Measurements from ENCODE around the gene TAS2R40. TPM values are rescaled to one million over a fixed set of nuclear protein-coding genes. Genes with fewer than 3 reads are reported as not detected.

TAS2R40 gene
- total RNA-seq, 1 donor from 2014 or later, result not detected

- peak; percentile 44 for DNase-seq (ENCODE audit: low read depth)
- Histone ChIP-seq H3K36me3 (ENCODE audit: control insufficient read depth, insufficient read depth, low read length) (no peaks in the 10 kb centered on the region), H3K27me3 (ENCODE audit: control insufficient read depth, insufficient read depth, low read length) (no peaks in the 10 kb centered on the region), H3K4me3 (ENCODE audit: low read depth, low read length) (no peak overlapping the region)
- TF ChIP-seq CTCF (IDR thresholded peaks at IDR 0.05; ENCODE audit: insufficient read depth, low read length, poor library complexity, severe bottlenecking), result peak; percentile 89
Measured at GRCh38 chr7:143240291-143241168, 18.7 kb downstream of the TAS2R40 start.

- Histone ChIP-seq H3K27me3 (ENCODE audit: control insufficient read depth, insufficient read depth, low read length) (no peaks in the 10 kb centered on the region), H3K4me3 (ENCODE audit: low read depth, low read length) (no peak overlapping the region), H3K36me3 (ENCODE audit: control insufficient read depth, insufficient read depth, low read length) (no peaks in the 10 kb centered on the region)
- no peak for DNase-seq (ENCODE audit: low read depth)
- no peak for TF ChIP-seq CTCF (IDR thresholded peaks at IDR 0.05; ENCODE audit: insufficient read depth, low read length, poor library complexity, severe bottlenecking)
Measured at GRCh38 chr7:143242306-143242705, 20.5 kb downstream of the TAS2R40 start.

- H3K27me3 ChIP-seq (ENCODE audit: control insufficient read depth, insufficient read depth, low read length), result no peaks in the 10 kb centered on the region
- H3K36me3 ChIP-seq (ENCODE audit: control insufficient read depth, insufficient read depth, low read length), result no peaks in the 10 kb centered on the region
- H3K4me3 ChIP-seq (ENCODE audit: low read depth, low read length), result no peak overlapping the region
- TF ChIP-seq CTCF (IDR thresholded peaks at IDR 0.05; ENCODE audit: insufficient read depth, low read length, poor library complexity, severe bottlenecking), result no peak
- no peak for DNase-seq (ENCODE audit: low read depth)
Measured at GRCh38 chr7:143243111-143243510, 21.3 kb downstream of the TAS2R40 start.

- no peak for TF ChIP-seq CTCF (IDR thresholded peaks at IDR 0.05; ENCODE audit: insufficient read depth, low read length, poor library complexity, severe bottlenecking)
- Histone ChIP-seq H3K4me3 (ENCODE audit: low read depth, low read length) (no peak overlapping the region), H3K27me3 (ENCODE audit: control insufficient read depth, insufficient read depth, low read length) (no peaks in the 10 kb centered on the region), H3K36me3 (ENCODE audit: control insufficient read depth, insufficient read depth, low read length) (no peaks in the 10 kb centered on the region)
- no peak for DNase-seq (ENCODE audit: low read depth)
Measured at GRCh38 chr7:143243614-143244013, 21.8 kb downstream of the TAS2R40 start.

- DNase-seq (ENCODE audit: low read depth), result no peak
- Histone ChIP-seq H3K27me3 (ENCODE audit: control insufficient read depth, insufficient read depth, low read length) (no peaks in the 10 kb centered on the region), H3K4me3 (ENCODE audit: low read depth, low read length) (no peak overlapping the region), H3K36me3 (ENCODE audit: control insufficient read depth, insufficient read depth, low read length) (no peaks in the 10 kb centered on the region)
- TF ChIP-seq CTCF (IDR thresholded peaks at IDR 0.05; ENCODE audit: insufficient read depth, low read length, poor library complexity, severe bottlenecking), result no peak
Measured at GRCh38 chr7:143244321-143244720, 22.5 kb downstream of the TAS2R40 start.

GRCh38 chr7:143245123-143245522, 23.3 kb downstream of the TAS2R40 start:
- no peak for DNase-seq (ENCODE audit: low read depth)
- no peak for TF ChIP-seq CTCF (IDR thresholded peaks at IDR 0.05; ENCODE audit: insufficient read depth, low read length, poor library complexity, severe bottlenecking)
- no peak overlapping the region for H3K4me3 ChIP-seq (ENCODE audit: low read depth, low read length)
- no peaks in the 10 kb centered on the region for H3K27me3 ChIP-seq (ENCODE audit: control insufficient read depth, insufficient read depth, low read length)
- no peaks in the 10 kb centered on the region for H3K36me3 ChIP-seq (ENCODE audit: control insufficient read depth, insufficient read depth, low read length)
